HG02870 (cell line): Measurements from ENCODE around the gene C13orf46.

Experiments
- ATAC-seq: cut with Tn5 transposase; IDR thresholded peaks from one replicate; pipeline ENCODE4 v1.9.1; 2021; ENCODE audit warnings: mild to moderate bottlenecking, moderate library complexity; ENCODE audit not compliant: unreplicated experiment

C13orf46 gene

DNA sequence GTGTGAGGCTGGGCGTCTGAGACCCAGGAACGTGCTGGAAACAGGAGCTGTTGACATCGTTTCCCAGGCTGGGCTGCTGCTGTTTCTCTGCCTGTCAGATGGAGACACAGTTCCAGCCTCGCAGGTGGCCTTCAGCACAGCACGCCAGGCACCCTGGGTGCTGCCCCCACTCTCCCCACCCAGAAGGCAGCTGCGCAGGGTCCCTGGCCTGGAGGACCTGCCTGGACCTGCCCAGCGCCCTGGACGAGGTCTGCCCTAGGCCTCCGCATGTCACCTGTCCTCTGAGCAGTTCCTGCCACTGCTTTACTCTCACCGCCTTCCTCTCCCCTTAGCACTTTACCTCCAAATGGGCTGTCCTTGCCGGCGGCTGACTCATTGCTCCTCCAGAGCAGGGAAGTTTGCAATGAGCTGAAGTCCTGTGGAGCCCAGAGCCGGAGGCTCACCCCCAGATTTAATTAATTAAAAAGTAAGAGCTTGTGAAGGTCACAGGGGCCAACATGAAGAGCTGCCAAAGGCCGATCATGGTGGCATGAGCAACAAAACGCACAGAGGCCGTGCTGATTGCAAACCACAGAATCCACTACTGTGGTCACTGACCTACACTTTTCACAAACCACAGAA is 32.2 kb downstream of the C13orf46 start:
- ATAC-seq, result no peak

DNA sequence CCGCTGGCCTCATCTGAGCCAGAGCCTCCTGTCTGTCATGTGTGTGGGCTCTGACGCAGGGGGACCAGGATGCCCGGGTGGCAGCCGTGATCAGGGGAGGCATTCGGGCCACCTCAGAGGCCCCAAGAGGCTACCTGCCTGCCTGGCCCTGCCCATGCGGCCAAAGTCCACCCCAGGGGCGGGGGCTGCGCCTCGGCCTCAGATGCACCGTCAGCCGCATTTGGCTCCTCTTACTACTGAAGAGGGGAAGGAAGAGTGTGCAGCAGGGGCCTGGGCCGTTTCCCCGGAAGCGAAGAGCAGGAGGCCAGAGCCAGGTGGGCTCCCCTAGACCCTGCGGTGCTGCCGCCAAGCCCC is 34.0 kb downstream of the C13orf46 start:
- ATAC-seq, result no peak

DNA sequence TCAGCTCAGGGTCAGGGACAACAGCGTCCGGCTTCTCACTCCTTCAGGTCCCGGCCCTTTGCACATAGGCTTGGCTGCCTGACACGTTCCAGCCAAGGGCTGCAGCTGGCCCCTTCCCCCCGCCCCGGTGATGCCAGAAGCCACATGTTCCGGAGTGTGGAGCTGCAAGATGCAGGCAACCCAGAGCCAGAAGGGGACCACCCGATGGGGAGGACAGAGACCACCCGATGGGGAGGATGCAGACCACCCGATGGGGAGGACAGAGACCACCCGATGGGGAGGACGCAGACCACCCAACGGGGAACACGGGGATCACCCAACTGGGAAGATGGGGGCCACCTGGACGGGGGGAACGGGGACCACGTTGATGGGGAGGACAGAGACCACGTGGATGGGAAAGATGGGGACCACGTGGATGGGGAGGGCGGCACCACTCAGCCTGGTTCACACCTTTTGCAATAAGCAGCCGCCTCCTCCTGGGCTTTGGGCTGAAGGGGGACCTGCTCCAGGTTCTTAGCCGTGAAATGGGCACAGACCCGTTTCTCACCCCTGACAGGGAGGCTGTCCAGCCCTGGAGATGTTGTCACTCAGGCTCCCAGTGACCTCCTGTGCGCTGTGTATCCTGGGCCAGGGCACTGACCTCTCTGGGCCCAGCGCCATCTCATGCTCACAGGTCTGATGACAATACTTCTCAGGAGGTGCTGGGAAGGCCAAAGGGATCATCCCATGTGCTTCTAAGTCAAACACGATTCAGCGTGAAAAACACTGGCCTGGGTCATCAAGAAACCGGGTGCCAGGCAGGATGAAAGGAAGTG is 34.5 kb downstream of the C13orf46 start:
- no peak for ATAC-seq

DNA sequence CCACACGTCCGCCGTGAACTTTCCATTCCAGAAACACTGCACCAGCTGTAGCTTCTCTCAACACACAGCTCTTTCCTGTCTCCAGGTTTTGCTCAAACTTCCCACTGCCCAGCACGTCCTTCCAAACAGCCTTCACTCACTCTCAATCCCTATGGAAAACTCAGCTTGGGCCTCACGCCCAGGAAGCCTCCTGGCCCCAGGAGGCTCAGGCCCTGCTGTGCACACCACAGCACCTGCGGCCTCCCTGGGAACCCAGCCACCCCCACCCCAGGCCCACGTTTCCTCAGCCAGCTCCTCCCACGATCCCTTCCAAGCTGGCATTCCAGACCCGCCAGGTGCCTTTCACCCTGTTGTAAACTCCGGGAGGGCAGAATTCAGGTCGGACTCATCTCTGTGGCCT is 35.2 kb downstream of the C13orf46 start:
- no peak for ATAC-seq

DNA sequence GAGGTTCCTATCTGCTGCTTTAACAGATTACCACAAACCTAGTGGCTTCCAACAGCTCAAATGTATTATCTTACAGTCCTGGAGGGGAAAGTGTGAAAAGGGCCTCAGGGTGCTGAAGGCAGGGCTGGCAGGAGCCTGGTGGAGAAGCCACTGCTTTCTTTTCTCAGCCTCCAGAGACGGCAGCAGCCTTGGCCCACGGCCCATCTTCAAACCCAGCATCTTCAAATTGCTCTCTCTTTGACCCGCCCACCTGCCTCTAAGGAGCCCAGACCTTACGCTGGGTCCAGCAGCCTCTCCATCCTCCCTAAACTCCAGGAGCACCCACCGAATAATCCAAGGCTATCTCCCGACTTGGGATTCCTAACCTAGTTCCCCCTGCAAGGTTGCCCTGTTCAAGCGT is 35.6 kb downstream of the C13orf46 start:
- no peak for ATAC-seq

DNA sequence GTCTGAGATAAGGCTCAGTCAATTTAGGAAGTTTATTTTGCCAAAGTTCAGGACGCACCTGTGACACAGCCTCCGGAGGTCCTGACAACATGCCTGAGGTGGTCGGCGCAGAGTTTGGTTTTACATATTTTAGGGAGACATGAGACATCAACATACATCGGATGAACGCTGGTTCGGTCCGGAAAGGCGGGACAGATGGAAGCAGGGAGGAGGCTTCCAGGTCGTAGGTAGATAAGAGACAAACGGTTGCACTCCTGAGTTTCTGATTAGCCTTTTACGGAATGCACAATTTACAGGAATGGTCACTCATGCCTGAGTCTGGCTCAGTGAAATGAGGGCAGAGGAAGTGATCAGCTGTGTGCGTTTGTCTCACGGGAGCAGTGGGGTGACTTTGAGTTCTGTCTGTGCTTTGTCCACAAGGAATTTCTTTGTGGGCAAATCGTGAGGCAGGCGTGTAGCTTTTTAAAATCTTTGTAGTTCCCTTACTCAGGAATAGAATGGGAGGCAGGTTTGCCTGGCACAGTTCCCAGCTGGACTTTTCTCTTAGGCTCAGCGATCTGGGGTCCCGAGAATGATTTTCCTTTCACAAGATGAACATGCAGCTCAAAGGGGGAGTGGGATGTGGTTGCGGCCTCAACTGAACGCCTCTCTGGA is 36.2 kb downstream of the C13orf46 start:
- no peak for ATAC-seq

DNA sequence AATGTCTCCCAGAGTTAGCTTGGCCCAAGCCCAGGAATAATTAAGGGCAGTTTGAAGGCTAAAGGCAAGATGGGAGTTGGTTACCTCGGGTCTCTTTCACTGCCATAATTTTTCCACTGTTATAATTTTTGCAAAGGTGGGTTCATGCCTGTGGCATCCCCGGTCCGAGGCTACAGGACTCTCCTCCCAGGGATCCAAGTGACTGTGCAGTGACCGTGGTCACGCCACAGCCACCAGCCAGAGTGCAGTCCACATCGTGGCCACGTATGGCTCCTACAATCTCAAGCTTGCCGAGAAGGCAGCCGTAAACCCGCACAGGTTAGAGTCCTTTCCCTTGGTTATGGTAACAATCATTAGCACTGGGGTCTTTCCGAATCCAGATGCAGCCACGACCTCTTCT is 36.8 kb downstream of the C13orf46 start:
- ATAC-seq, result no peak

DNA sequence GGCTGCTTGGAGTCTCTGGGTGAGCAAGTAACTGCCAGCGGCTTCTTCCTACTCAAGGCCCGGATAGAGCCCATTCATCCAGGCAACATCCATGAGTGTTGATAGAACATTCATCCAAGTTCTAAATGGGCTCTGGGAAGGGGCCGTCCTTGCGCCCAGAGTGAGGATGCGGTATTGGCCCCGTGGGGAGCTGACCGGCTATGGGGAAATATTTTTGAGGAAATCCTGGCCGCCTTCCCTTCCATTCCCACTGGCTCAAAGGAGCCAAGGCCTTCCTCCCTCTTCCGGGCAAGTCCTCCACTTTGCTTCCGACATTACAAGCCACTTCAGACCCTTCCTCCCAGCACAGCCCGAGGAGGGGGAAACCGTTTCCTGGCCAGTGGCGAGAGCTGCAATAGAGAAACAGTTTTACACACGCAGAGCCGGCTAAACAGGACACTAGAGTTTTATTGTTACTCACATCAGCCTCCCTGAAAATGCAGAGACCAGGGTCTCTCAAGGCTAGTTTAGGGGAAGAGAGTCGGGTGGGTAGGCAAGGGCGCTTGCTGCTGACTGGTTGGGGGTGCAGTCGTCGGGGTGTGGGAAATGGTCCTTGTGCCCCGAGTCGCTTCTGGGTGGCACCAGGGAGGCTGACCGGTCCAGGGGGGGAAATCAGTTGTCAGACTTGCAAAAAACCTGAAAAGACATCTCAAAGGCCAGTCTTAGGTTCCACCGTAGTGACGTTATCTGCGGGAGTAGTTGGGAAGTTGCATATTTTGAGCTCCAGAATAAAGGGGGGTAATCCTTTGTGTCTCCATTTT is 37.5 kb downstream of the C13orf46 start:
- ATAC-seq, result no peak

DNA sequence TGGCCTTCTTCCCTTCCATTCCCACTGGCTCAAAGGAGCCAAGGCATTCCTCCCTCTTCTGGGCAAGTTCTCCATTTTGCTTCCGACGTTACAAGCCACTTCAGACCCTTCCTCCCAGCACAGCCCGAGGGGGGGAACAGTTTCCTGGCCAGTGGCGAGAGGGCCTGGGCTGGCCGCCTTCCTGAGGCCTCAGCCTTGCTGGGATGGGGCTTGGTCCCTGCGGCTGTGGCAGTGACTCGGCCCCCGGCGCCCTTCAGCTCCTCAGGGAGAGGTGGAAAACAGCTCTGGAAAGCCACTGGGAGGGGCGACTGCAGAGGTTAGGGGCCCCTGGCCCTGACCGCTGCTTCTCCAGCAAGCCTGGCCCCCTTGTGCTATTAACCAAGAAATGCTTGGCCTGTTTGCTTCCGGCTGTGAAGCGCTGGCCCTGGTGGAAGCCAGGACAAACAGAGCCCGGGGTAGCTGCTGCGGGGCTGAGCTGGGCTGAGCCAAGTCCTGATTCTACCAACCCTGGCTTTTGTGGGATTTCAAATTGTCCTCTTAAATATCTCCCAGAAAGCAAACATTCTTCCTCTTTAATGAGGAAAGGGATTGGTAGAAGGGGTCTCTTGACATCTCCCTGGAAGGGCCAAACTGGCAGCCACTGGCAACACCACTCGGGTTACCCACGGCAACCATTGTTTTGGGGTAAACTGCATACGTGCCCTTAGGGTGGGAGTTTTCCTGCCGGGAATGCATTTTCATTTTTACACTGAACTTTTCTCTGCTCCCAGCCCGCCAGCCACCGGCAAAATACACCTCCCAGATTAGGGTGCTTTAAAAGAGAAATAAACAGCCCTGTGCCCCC is 38.7 kb downstream of the C13orf46 start:
- no peak for ATAC-seq

DNA sequence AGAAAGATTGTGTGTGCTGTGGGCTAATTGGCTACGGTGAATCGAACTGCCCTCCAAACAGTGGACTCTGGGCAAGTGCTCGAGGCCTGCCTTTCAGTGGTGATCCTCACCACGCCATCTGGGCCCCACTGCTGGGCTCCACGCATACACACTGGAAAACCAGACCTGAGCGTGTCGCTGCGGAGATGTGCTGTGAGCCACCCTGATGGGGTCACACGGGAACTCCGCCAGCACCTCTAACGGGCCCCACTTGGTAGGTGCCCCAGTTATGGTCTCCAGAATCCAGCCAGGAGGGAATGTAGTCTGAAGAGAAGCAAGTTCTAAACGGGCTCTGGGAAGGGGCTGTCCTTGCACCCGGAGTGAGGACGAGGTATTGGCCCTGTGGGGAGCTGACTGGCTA is 39.3 kb downstream of the C13orf46 start:
- ATAC-seq, result no peak

DNA sequence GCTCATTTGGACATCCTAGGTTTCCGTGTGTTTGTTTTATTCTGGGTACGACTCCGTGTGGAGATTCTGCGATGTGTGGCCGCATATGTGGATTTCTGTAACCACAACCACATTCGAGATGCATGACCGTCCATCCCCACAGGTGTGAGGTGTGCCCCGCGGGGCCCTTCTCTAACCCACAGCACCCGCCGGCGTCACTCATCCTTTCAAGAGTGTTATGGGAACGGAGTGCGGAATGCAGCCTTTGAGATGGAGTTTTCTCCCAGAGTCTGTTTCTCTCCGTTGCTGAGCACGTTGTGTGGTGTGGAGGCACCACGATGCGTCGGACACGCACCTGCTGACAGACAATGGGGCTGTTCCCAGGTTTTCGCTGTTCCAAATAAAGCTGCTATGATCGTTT is 40.0 kb downstream of the C13orf46 start:
- no peak for ATAC-seq

DNA sequence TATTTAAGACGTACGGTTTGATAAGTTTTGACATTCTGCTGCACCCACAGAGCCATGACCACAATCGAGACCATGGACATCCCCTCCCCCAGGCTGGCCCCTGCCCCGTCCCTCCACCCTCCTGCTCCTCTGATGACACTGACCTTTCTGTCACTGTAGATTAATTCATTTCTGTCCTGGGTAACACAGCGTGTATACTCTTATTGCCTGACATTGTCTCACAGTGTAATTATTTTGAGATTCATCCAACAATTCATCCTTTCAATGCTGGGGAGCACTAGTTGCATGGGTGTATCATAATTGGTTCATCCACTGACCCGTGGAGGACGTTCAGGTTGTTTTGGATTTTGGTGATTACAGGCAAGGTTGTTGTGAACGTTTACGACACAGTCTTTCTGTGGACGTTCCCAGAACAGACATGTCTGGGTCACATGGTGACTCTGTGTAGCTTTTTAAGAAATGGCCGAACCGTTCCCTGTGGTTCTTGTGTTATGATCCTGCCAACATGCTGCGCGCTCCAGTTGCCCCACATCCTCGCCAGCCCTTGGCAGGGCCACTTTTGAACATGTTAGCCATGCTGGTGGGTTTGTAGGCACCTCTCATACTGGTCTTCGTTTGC is 41.9 kb downstream of the C13orf46 start:
- ATAC-seq, result no peak

DNA sequence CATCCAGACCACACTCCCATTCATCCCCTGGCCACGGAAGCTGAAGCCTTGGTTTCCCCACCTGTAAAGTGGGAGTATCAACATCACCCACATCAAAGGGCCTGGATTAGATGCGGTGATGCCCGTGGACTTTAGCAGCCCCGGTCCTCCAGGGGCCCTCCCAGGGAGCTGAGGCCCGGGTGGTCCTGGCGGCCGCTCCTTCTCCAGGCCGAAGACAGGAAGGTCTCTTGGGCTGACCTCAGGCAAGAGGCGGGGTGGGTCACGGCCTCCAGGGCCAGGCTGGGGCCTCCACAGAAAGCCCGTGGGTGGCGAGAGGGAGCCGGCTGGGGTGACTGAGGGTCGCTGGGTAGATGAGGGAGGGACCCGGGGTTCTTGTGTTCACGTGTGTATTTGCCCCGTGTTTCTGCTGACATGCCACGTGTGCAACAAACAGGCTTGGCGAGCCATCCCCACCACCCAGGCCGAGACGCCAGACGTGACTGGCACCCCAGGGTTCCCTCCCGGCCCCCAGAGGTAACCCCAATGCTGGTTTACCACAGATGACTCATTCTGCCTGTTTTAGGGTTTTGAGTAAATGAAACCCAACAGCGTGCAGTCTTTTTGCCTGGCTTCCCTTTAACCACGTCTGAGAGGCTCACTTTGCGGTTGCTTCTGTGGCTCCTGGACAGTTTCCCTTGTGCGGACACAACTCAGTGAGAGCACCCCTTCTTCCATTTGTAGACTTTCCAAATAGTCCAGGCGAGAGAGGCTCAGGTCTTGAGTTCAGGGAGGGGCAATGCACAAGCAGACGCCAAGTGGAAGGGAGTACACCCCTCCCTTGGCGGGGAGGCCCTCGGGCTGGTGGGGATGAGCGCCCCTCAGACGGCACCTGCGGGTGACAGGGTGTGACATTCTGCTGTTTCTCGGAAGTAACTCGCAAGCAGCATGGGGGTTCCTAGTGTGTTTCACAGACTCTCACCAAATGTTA is 42.9 kb downstream of the C13orf46 start:
- ATAC-seq, result no peak

DNA sequence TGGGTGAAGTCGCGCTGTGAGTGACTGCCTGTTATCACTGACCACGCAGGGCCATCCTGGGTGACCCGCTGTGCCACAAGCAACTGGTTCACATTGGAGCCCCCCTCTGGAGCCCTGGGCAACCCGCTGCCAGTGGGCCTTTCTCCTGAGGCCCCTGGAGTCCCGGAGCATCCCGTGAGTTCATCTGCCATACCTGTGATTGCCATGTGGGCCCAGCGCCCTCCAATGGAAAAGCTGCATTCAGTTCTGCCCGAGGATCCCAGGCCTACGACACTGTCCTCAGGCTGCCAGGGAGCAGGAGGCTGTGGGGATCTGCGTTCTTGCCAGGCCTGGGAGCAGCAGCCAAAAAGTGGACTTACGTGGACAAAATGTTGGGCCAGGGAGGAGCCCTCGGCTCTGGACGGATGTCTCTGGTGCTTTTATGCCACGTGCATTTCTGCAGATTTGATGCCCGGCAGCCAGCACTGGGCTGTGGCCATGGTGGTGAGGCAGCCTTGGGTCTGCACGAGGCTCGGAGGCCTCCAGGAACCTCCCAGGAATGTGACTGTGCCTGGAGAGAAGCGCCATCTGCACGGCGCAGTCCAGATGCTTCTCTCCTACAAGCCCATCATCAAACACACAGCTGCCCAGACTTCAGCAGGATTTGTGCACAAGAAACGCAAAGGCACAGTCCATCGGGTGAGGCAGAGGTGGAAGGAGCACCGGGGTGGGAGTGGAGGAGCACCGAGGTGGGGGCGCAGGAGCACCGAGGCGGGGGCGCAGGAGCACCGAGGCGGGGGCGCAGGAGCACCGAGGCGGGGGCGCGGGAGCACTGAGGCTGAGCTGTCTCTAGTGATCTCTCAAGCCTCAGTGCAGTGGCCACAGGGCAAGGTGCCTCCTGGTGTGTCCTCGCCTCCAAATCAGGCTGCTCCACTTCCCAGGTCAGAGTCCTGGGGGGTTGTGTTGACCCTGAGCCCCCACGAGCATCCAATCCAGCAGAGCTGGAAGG is 44.0 kb downstream of the C13orf46 start:
- no peak for ATAC-seq

DNA sequence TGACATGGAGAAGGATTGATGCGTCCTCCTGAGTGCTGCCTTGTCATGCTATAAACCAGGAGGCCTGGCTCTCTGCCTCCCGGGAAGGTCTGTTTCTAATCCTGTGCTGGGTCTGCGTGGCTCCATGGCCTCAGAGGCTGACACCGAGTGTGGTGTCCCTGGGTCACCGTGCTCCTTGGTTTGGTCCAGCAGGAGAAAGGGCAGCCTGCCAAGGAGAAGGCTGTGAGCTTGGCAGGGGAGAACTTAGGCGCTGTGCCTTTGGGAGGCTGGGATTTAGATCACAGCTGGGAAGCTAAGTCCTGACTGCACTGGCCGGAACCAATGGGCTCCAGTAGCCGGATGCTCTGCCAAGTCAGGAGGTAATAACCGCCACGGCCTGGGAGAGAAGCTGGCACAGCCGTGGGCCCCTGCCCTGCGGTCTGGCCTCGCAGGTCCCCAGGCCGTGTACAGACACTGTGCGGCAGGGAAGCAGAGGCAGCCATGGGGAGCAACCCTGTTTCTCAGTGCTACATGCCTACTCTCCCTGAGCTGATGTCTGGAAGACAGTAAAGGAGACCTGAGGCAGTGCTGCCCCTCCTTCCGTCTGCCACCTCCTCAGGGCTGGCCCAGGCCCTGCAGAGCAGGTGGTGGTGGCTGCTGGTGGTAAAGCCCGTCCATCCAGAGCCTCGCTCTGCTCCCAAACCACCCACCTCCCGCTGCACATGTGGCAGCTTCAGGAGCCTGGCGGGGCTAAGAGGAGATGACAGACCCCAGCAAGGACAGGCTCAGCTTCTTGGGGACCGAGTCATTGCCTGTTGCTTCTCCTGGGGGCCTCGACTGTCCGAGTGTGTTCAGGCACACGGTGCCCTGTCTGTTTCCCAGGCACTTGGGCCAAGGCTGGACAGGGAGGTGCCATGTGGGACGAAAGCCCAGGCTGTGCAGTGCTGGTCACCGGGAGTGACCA is 44.9 kb downstream of the C13orf46 start:
- no peak for ATAC-seq

DNA sequence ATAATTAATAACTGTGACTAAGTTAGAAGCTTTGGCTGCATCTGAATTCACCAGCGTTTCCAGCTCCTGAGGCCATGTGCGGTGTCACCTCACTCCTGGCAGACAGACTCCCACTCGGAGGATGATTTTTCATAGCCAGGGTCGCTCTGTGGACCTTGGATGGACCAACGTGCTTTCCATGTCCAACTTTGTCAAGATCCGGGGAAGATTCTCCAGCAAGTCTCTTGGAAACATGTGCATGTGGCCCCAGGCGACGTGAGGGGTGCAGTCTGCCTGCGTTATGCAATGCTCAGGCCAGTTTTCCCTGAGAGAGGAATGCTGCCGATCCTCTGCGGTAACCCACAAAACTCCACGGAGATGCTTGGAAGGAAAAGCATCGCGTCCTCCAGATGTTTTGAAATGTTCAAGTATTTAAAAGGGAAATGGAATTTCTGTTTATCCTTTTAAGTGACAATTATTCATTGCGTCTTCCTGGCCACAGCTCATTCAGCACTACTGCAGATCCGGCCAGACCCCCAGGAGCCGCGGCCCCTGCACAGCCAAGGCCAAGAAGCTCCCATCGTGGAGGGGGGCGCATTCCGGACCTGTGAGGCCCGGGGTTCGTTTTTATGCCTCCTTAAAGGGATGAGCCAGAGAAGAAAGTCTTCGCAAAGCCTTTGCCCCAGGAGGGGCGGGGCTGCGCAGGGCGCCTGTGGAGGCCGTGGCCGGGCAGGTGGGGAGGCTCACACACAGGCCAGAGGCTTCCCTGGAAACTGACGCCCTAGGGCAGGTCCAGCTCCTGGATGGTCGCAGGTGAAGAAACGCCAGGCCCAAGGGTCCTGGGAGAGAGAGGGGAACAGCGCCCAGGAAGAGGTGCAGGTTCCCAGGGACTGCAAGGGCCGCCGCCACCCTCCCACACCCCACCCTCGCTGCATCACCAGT is 46.0 kb downstream of the C13orf46 start:
- ATAC-seq, result no peak
